ENCODE results near the gene CLCN6. TPM values are rescaled to one million over a fixed set of nuclear protein-coding genes. Genes with fewer than 3 reads are reported as not detected.

Gene CLCN6
- total and polyA plus RNA-seq, 2 of the 8 experiments (the other 6 are each of a cell fraction or from before 2014, with no cell fraction given) = 15.7 to 26.0 TPM

- no peaks in the 10 kb centered on the region for H3K79me2 ChIP-seq (ENCODE audit: control insufficient read depth in 1 of 2, insufficient read depth in 2 of 2, low read length in 2 of 2)
- no peaks in the 10 kb centered on the region for H3K27me3 ChIP-seq (replicated peaks in 1 of 4; ENCODE audit: control insufficient read depth in 3 of 4, extremely low read depth in 1 of 4, insufficient read depth in 3 of 4, low read length in 3 of 4)
- no peak overlapping the region for H2BK120ac ChIP-seq (replicated peaks; ENCODE audit: low read depth, low read length)
- H2BK12ac ChIP-seq (ENCODE audit: low read depth, low read length) = no peak overlapping the region
- H4K8ac ChIP-seq (ENCODE audit: extremely low read depth, insufficient read depth, low read length) = no peak overlapping the region
- H2BK15ac ChIP-seq (ENCODE audit: low read length) = no peak overlapping the region
- H3K23ac ChIP-seq (ENCODE audit: insufficient read length) = no peak overlapping the region
- no peaks in the 10 kb centered on the region for H3K36me3 ChIP-seq (ENCODE audit: control insufficient read depth in 2 of 4, insufficient read depth in 4 of 4, low read length in 3 of 4)
- H3K4me2 ChIP-seq (ENCODE audit: insufficient read depth in 1 of 2, low read depth in 2 of 2, low read length in 2 of 2) = no peak overlapping the region
- DNase-seq (ENCODE audit: low read depth in 1 of 2, low spot score in 2 of 2) (no peak), FAIRE-seq (no peak)
- no peak overlapping the region for H4K91ac ChIP-seq (replicated peaks; ENCODE audit: insufficient read length, low read length)
- no peak overlapping the region for H2BK5ac ChIP-seq (ENCODE audit: low read depth, low read length)
- no peak overlapping the region for H3K4me3 ChIP-seq (ENCODE audit: extremely low read depth in 1 of 4, insufficient read depth in 2 of 4, low read depth in 3 of 4, low read length in 4 of 4)
- H3K9me3 ChIP-seq (ENCODE audit: insufficient read depth in 2 of 2, low read depth in 1 of 2, low read length in 1 of 2) = no peaks in the 10 kb centered on the region
- no peak overlapping the region for H3K18ac ChIP-seq (ENCODE audit: extremely low read depth, low read length)
- no peaks in the 10 kb centered on the region for H3K79me1 ChIP-seq (ENCODE audit: low read depth, low read length)
- ChIA-PET POLR2A (ENCODE audit: partially characterized antibody) (interaction anchor here (1.1 to 1.5 kb wide), 3 partner anchors 14 to 196 kb away, joined by 3 to 4 read pairs (median 3); no protein-coding TSS in a partner anchor), CTCF (ENCODE audit: partially characterized antibody) (interaction anchor here (1.4 to 2.9 kb wide), 3 partner anchors 11 to 111 kb away, joined by 3 to 16 read pairs (median 9); partner anchors contain the start of gene FBXO6)
- no peaks in the 10 kb centered on the region for H3K23me2 ChIP-seq (ENCODE audit: low read depth, low read length)
- H2AK5ac ChIP-seq (ENCODE audit: low read depth, low read length) = no peak overlapping the region
- H3K4ac ChIP-seq (replicated peaks; ENCODE audit: insufficient read length, low read depth, low read length) = no peak overlapping the region
- no peak overlapping the region for H2AFZ ChIP-seq (ENCODE audit: low read length)
- WGBS, 2 experiments (ENCODE audit: extremely low coverage in 1 of 2, insufficient coverage in 1 of 2, insufficient read length in 1 of 2, insufficient replicate concordance in 2 of 2, low coverage in 1 of 2, low lambda C conversion rate in 2 of 2, missing lambda C conversion rate in 1 of 2) = 88% methylated on average over 9 of the region's 9 CpGs; no CpG with 5 or more reads in 1 of the 2 experiments
- H3K14ac ChIP-seq (ENCODE audit: insufficient read length) = no peak overlapping the region
- H3K9ac ChIP-seq (replicated peaks in 1 of 4; ENCODE audit: extremely low read depth in 1 of 4, low read depth in 3 of 4, low read length in 3 of 4) = no peak overlapping the region
- H3K27ac ChIP-seq (ENCODE audit: low read depth, low read length) = no peak overlapping the region
- H3K56ac ChIP-seq (replicated peaks; ENCODE audit: insufficient read length, low read depth, low read length) = no peak overlapping the region
- no peak overlapping the region for H2BK20ac ChIP-seq (ENCODE audit: low read length)
- no peaks in the 10 kb centered on the region for H3K4me1 ChIP-seq (replicated peaks in 1 of 4; ENCODE audit: control insufficient read depth in 3 of 4, insufficient read depth in 4 of 4, low read length in 3 of 4)
- no peaks in the 10 kb centered on the region for H4K20me1 ChIP-seq (replicated peaks in 1 of 2; ENCODE audit: control insufficient read depth in 1 of 2, insufficient read depth in 2 of 2, low read length in 2 of 2)
- no peak overlapping the region for H4K5ac ChIP-seq (ENCODE audit: insufficient read length, low read depth, low read length)
- TF ChIP-seq HDAC2 (IDR thresholded peaks at IDR 0.05; ENCODE audit: borderline replicate concordance in 1 of 2, low read depth in 2 of 2, low read length in 2 of 2) = no peak
- TF ChIP-seq CBX5 (IDR thresholded peaks at IDR 0.05; ENCODE audit: low read depth, low read length) = no peak
- no peak for TF ChIP-seq TAF1 (IDR thresholded peaks at IDR 0.05; ENCODE audit: low read depth, low read length)
- no peak for TF ChIP-seq TAF7 (optimal IDR thresholded peaks at IDR 0.05; ENCODE audit: borderline replicate concordance, low read depth, low read length)
- no peak for TF ChIP-seq JUN (IDR thresholded peaks at IDR 0.05; ENCODE audit: low read depth, low read length)
- no peak for TF ChIP-seq KDM5A (IDR thresholded peaks at IDR 0.05; ENCODE audit: low read length)
- no peak for TF ChIP-seq ATF2 (IDR thresholded peaks at IDR 0.05; ENCODE audit: low read length)
- no peak for TF ChIP-seq SIRT6 (IDR thresholded peaks at IDR 0.05; ENCODE audit: low read length)
- TF ChIP-seq KDM4A (IDR thresholded peaks at IDR 0.05; ENCODE audit: low read depth, low read length, severe bottlenecking) = no peak
- no peak for TF ChIP-seq BRCA1 (IDR thresholded peaks at IDR 0.05; ENCODE audit: low read depth, low read length)
- TF ChIP-seq SP4 (IDR thresholded peaks at IDR 0.05; ENCODE audit: low read length) = no peak
- TF ChIP-seq NRF1 (IDR thresholded peaks at IDR 0.05; ENCODE audit: low read depth, low read length) = no peak
- no peak for TF ChIP-seq BCL11A (IDR thresholded peaks at IDR 0.05; ENCODE audit: low read depth in 2 of 2, low read length in 2 of 2)
These were observed 31.2 kb upstream of the CLCN6 start for GRCh38 chr1:11774753-11775152.
